GM23338 (cell line): ENCODE data around the gene LCOR. TPM values are rescaled to one million over a fixed set of nuclear protein-coding genes. Genes with fewer than 3 reads are reported as not detected.

Source experiments
- ATAC-seq: fragments of 200-7000 bp; cut with Tn5 transposase; 3 replicates; pipeline ENCODE4 v1.9.1; 2020
- DNase-seq: peaks from one replicate; pipeline ENCODE4 v3.0.0-alpha.2; 2015; ENCODE audit warnings: low spot score
- H2AFZ ChIP-seq: fragments of 200-600 bp; sonication (generic); 2 replicates; pipeline ENCODE4 v1.8.0; 2016; ENCODE audit warnings: antibody characterized with exemption, mild to moderate bottlenecking, moderate library complexity
- H3F3A ChIP-seq: fragments of 200-600 bp; sonication (generic); replicated peaks from 2 replicates; pipeline ENCODE4 v1.8.0; 2017; ENCODE audit warnings: antibody characterized with exemption, mixed run types, low read depth
- H3K27ac ChIP-seq: fragments of 200-600 bp; sonication (generic); 2 replicates; pipeline ENCODE4 v1.6.1; 2016; ENCODE audit warnings: low read depth
- H3K27me3 ChIP-seq: fragments of 200-600 bp; sonication (generic); 2 replicates; pipeline ENCODE4 v1.8.0; 2016; ENCODE audit warnings: mild to moderate bottlenecking, mixed run types, moderate library complexity; ENCODE audit not compliant: insufficient read depth
- H3K36me3 ChIP-seq: fragments of 200-600 bp; sonication (generic); 2 replicates; pipeline ENCODE4 v1.8.0; 2016; ENCODE audit warnings: mild to moderate bottlenecking; ENCODE audit not compliant: insufficient read depth
- H3K4me1 ChIP-seq: fragments of 200-600 bp; sonication (generic); 2 replicates; pipeline ENCODE4 v1.8.0; 2016; ENCODE audit warnings: mild to moderate bottlenecking, moderate library complexity; ENCODE audit not compliant: insufficient read depth
- H3K4me2 ChIP-seq: fragments of 200-600 bp; sonication (generic); 2 replicates; pipeline ENCODE4 v1.7.1; 2017; ENCODE audit warnings: mixed run types
- H3K4me3 ChIP-seq: fragments of 200-600 bp; sonication (generic); 2 replicates; pipeline ENCODE4 v1.6.1; 2016; ENCODE audit warnings: mixed run types
- H3K79me2 ChIP-seq: fragments of 200-600 bp; sonication (generic); replicated peaks from 2 replicates; pipeline ENCODE4 v1.8.0; 2017; ENCODE audit warnings: mild to moderate bottlenecking; ENCODE audit not compliant: insufficient read depth
- H3K9me2 ChIP-seq: fragments of 200-600 bp; sonication (generic); 2 replicates; pipeline ENCODE4 v1.8.0; 2017; ENCODE audit not compliant: insufficient read depth
- H4K20me1 ChIP-seq: fragments of 200-600 bp; sonication (generic); replicated peaks from 2 replicates; pipeline ENCODE4 v1.8.0; 2017; ENCODE audit warnings: mild to moderate bottlenecking; ENCODE audit not compliant: insufficient read depth
- H3K27ac Mint-ChIP-seq: 2 replicates; pipeline ENCODE4 v1.8.0; 2020; ENCODE audit warnings: inconsistent platforms, mild to moderate bottlenecking, moderate library complexity, mixed read lengths
- H3K27me3 Mint-ChIP-seq: 3 replicates; pipeline ENCODE4 v1.8.0; 2022; ENCODE audit warnings: low read depth, mild to moderate bottlenecking, moderate library complexity, mixed read lengths, inconsistent platforms; ENCODE audit not compliant: insufficient read depth, poor library complexity
- H3K36me3 Mint-ChIP-seq: 3 replicates; pipeline ENCODE4 v1.8.0; 2021; ENCODE audit warnings: low read depth, mild to moderate bottlenecking, inconsistent platforms, moderate library complexity, mixed read lengths
- H3K4me1 Mint-ChIP-seq: 3 replicates; pipeline ENCODE4 v1.8.0; 2020; ENCODE audit warnings: mild to moderate bottlenecking, inconsistent platforms, mixed read lengths
- H3K4me3 Mint-ChIP-seq: 3 replicates; pipeline ENCODE4 v1.8.0; 2021; ENCODE audit warnings: moderate library complexity, mild to moderate bottlenecking, inconsistent platforms, mixed read lengths
- H3K9me3 Mint-ChIP-seq: 3 replicates; pipeline ENCODE4 v1.8.0; 2020; ENCODE audit warnings: moderate library complexity, mild to moderate bottlenecking, inconsistent platforms, mixed read lengths
- CREB1 ChIP-seq: fragments of 250-450 bp; sonication (Bioruptor Pico); IDR thresholded peaks from 2 replicates; pipeline ENCODE4 v1.5.0; 2020; ENCODE audit warnings: low read depth, mild to moderate bottlenecking, moderate library complexity
- EZH2 ChIP-seq: fragments of 200-600 bp; sonication (generic); IDR thresholded peaks from one replicate; pipeline ENCODE4 v1.8.0; 2017; ENCODE audit warnings: antibody characterized with exemption, mild to moderate bottlenecking, low read depth; ENCODE audit not compliant: unreplicated experiment
- NANOG ChIP-seq: IDR thresholded peaks from 2 replicates; pipeline ENCODE4 v1.6.1; 2016; ENCODE audit warnings: antibody characterized with exemption, borderline replicate concordance
- POLR2AphosphoS5 ChIP-seq: IDR thresholded peaks from 2 replicates; pipeline ENCODE4 v1.6.1; 2016; ENCODE audit warnings: antibody characterized with exemption, low read depth
- STAT1 ChIP-seq: IDR thresholded peaks from one replicate; pipeline ENCODE4 v1.6.1; 2016; ENCODE audit warnings: antibody characterized with exemption; ENCODE audit not compliant: unreplicated experiment
- ZNF114 ChIP-seq: fragments of 250-450 bp; sonication (Bioruptor Pico); IDR thresholded peaks from 2 replicates; pipeline ENCODE4 v1.5.0; 2020; ENCODE audit warnings: mild to moderate bottlenecking, moderate library complexity
- ZNF331 ChIP-seq: fragments of 250-450 bp; sonication (Bioruptor Pico); IDR thresholded peaks from 2 replicates; pipeline ENCODE4 v1.5.0; 2020; ENCODE audit warnings: low read depth, mild to moderate bottlenecking, moderate library complexity
- polyA plus RNA-seq: library from polyadenylated mRNA; unstranded; fragments of >200 nt; fragmentation: Nextera tagmentation; extraction: Ambion mirVana; gene quantifications from 2 replicates; pipeline ENCODE4 v1.2.1, GENCODE V29; 2016
- total RNA-seq: library from RNA; depleted of rRNA; stranded (reverse); fragments of >200 nt; shearing (Covaris generic); gene quantifications from 2 replicates; pipeline ENCODE4 v1.2.3, GENCODE V29; 2014
- TF ChIP-seq, protein P1 (sequence below), 2 experiments: fragments of 200-600 bp in 1 of 2; sonication (generic) in 1 of 2; conservative IDR thresholded peaks; 2 replicates each; pipeline versions ENCODE4 v1.5.1 to v1.6.1; 2016 to 2017; ENCODE audit warnings: antibody characterized with exemption in 2 of 2, low read depth in 2 of 2, mild to moderate bottlenecking in 2 of 2, moderate library complexity in 1 of 2
- TF ChIP-seq, protein P2 (sequence below): fragments of 250-450 bp; sonication (Bioruptor Pico); IDR thresholded peaks from 2 replicates; pipeline ENCODE4 v1.5.0; 2020; ENCODE audit warnings: mild to moderate bottlenecking, moderate library complexity

Gene LCOR
- total and polyA plus RNA-seq, 2 experiments from 2014 or later = 6.9 to 14.9 TPM

DNA sequence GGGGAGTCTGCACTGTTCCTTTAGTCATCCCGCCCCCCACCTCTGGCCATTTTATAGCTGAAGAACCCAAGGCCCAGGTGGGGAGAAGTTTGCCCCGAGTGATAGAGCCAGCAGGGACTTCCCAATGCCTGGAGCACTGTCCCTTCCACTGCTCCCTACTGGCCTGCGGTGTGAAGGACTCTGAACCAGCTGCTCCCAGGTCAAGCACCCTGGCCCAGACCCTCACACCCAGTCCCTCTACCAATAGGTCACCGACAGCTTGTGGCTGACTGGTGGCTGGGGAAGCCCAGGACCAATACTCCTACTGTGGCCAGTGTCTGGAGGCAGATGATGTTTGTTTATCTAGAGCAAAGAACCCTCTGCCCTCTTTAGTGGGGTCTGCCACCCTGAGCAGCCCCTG lies 167.9 kb downstream of the LCOR start (continued):
- no peak for TF ChIP-seq CREB1 (CRISPR knock-in tag)

DNA sequence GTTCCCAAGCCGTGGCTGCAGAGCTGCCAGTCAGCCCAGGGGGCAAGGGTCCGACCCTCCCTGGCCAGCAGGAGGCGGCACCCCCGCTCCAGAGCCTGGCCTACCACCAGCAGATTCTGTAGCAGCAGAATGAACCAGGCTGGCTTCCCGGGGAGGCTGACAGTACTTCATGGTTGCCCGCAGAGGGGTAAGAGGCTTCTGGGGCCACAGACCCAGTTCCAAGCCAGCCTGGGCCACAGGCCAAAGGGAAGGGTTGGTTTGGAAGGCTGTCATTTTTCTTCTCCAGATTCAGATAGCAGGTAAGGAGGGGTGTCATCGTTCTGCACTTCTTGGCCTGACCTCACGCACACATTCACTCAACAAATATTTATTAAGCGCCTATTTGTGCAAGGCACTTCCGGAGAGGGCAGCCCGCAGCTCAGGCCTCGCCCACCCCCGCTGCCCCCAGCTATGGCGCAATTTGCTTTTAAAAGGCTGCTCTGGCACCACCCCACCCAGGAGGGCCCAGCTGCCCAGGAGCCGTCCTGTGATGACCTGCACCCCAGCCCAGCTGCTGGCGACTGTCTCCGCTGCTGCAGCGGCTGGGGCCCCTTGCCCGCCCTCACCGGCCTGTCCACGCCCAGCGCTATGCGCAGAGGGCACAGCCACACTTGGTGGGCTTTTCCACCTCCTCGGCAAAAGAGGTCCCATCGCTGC lies 168.5 kb downstream of the LCOR start:
- peaks cover 3% of the 10 kb centered on the region for H3K4me1 Mint-ChIP-seq
- H3K36me3 Mint-ChIP-seq = no peaks in the 10 kb centered on the region
- Histone ChIP-seq H3K4me3 (no peak overlapping the region), H3K27ac (no peak overlapping the region), H3K27me3 (no peaks in the 10 kb centered on the region), H3K36me3 (no peaks in the 10 kb centered on the region), H3K9me2 (no peaks in the 10 kb centered on the region), H3F3A (no peaks in the 10 kb centered on the region), H2AFZ (no peak overlapping the region), H3K4me2 (no peak overlapping the region), H4K20me1 (no peaks in the 10 kb centered on the region), H3K79me2 (no peaks in the 10 kb centered on the region), H3K4me1 (no peaks in the 10 kb centered on the region)
- no peak overlapping the region for H3K4me3 Mint-ChIP-seq
- peak; percentile 46 for DNase-seq
- H3K9me3 Mint-ChIP-seq = no peaks in the 10 kb centered on the region; the same call in 2 of the 3 replicates
- no peak overlapping the region for H3K27ac Mint-ChIP-seq
- ATAC-seq = peak; percentile 79
- H3K27me3 Mint-ChIP-seq = peaks cover 2% of the 10 kb centered on the region
- no peak for TF ChIP-seq ZNF114 (CRISPR knock-in tag)
- TF ChIP-seq, protein P1, sequence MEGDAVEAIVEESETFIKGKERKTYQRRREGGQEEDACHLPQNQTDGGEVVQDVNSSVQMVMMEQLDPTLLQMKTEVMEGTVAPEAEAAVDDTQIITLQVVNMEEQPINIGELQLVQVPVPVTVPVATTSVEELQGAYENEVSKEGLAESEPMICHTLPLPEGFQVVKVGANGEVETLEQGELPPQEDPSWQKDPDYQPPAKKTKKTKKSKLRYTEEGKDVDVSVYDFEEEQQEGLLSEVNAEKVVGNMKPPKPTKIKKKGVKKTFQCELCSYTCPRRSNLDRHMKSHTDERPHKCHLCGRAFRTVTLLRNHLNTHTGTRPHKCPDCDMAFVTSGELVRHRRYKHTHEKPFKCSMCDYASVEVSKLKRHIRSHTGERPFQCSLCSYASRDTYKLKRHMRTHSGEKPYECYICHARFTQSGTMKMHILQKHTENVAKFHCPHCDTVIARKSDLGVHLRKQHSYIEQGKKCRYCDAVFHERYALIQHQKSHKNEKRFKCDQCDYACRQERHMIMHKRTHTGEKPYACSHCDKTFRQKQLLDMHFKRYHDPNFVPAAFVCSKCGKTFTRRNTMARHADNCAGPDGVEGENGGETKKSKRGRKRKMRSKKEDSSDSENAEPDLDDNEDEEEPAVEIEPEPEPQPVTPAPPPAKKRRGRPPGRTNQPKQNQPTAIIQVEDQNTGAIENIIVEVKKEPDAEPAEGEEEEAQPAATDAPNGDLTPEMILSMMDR (conservative IDR thresholded peaks at IDR 0.05; ENCODE audit: low read depth in 2 of 2) = peak; percentile 54 to 70

DNA sequence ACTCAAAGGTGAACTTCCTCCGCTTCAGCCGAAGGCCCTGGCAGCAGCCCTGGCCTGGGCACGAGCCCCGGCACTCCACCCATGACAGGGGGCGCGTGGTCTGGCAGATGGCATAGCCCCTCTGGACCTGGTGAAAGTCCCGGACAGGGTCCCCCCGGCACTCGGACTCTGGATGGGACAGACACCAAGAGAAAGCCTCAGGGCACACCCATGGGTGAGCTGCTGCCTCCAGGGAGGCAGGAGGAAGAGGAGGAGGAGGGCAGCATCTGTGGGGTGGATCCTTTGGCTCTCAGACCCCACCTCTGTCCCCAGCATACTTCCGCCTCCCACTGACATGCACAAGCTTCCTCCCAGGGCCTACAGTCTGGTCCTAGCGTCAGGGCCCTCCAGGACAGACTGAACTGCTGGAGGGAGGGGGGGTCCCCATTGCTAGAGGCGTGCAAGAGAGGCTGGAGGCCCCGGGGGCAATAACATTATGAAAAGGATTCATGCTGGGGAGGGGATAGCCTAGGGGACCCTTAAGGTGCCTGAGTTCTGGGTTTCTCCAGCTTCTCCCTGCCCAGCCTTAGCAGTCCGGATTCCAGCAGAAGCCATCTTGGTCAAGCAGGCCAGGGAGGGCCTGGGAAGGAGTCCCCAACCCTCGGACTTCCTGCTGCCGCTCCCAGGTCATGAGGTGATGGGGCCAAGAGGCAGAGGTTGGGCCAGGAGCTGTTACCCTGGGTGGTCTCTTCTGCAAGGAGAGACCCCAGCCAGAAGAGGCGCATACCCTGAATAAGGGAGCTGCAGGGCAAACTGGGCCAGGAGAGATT lies 169.3 kb downstream of the LCOR start:
- no peak overlapping the region for H3K27ac Mint-ChIP-seq
- ATAC-seq = no peak
- TF ChIP-seq STAT1 (no peak), ZNF331 (no peak), POLR2AphosphoS5 (no peak), EZH2 (no peak), NANOG (no peak), CREB1 (CRISPR knock-in tag) (no peak)
- TF ChIP-seq, protein P2, sequence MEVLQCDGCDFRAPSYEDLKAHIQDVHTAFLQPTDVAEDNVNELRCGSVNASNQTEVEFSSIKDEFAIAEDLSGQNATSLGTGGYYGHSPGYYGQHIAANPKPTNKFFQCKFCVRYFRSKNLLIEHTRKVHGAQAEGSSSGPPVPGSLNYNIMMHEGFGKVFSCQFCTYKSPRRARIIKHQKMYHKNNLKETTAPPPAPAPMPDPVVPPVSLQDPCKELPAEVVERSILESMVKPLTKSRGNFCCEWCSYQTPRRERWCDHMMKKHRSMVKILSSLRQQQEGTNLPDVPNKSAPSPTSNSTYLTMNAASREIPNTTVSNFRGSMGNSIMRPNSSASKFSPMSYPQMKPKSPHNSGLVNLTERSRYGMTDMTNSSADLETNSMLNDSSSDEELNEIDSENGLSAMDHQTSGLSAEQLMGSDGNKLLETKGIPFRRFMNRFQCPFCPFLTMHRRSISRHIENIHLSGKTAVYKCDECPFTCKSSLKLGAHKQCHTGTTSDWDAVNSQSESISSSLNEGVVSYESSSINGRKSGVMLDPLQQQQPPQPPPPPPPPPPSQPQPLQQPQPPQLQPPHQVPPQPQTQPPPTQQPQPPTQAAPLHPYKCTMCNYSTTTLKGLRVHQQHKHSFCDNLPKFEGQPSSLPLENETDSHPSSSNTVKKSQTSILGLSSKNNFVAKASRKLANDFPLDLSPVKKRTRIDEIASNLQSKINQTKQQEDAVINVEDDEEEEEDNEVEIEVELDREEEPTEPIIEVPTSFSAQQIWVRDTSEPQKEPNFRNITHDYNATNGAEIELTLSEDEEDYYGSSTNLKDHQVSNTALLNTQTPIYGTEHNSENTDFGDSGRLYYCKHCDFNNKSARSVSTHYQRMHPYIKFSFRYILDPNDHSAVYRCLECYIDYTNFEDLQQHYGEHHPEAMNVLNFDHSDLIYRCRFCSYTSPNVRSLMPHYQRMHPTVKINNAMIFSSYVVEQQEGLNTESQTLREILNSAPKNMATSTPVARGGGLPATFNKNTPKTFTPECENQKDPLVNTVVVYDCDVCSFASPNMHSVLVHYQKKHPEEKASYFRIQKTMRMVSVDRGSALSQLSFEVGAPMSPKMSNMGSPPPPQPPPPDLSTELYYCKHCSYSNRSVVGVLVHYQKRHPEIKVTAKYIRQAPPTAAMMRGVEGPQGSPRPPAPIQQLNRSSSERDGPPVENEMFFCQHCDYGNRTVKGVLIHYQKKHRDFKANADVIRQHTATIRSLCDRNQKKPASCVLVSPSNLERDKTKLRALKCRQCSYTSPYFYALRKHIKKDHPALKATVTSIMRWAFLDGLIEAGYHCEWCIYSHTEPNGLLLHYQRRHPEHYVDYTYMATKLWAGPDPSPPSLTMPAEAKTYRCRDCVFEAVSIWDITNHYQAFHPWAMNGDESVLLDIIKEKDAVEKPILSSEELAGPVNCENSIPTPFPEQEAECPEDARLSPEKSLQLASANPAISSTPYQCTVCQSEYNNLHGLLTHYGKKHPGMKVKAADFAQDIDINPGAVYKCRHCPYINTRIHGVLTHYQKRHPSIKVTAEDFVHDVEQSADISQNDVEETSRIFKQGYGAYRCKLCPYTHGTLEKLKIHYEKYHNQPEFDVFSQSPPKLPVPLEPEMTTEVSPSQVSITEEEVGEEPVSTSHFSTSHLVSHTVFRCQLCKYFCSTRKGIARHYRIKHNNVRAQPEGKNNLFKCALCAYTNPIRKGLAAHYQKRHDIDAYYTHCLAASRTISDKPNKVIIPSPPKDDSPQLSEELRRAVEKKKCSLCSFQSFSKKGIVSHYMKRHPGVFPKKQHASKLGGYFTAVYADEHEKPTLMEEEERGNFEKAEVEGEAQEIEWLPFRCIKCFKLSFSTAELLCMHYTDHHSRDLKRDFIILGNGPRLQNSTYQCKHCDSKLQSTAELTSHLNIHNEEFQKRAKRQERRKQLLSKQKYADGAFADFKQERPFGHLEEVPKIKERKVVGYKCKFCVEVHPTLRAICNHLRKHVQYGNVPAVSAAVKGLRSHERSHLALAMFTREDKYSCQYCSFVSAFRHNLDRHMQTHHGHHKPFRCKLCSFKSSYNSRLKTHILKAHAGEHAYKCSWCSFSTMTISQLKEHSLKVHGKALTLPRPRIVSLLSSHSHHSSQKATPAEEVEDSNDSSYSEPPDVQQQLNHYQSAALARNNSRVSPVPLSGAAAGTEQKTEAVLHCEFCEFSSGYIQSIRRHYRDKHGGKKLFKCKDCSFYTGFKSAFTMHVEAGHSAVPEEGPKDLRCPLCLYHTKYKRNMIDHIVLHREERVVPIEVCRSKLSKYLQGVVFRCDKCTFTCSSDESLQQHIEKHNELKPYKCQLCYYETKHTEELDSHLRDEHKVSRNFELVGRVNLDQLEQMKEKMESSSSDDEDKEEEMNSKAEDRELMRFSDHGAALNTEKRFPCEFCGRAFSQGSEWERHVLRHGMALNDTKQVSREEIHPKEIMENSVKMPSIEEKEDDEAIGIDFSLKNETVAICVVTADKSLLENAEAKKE = no peak

More for the DNA sequence above, 169.3 kb downstream of the LCOR start:
- H3K79me2 ChIP-seq = no peaks in the 10 kb centered on the region
- peaks cover under 1% of the 10 kb centered on the region; the same call in 1 of the 3 replicates for H3K36me3 Mint-ChIP-seq
- H2AFZ ChIP-seq = no peak overlapping the region
- H3K27me3 Mint-ChIP-seq = peaks cover 2% of the 10 kb centered on the region
- no peak for DNase-seq
- H3K4me2 ChIP-seq = no peak overlapping the region
- no peak overlapping the region for H3K4me3 ChIP-seq
- no peak overlapping the region for H3K27ac ChIP-seq
- no peaks in the 10 kb centered on the region for H3K27me3 ChIP-seq
- H3K9me2 ChIP-seq = no peaks in the 10 kb centered on the region
- H3K4me1 ChIP-seq = no peaks in the 10 kb centered on the region; the same call in 1 of the 2 replicates
- no peaks in the 10 kb centered on the region for H4K20me1 ChIP-seq
- no peaks in the 10 kb centered on the region for H3K36me3 ChIP-seq
- H3K4me3 Mint-ChIP-seq = no peak overlapping the region
- H3F3A ChIP-seq = no peaks in the 10 kb centered on the region
- peaks cover 7% of the 10 kb centered on the region for H3K4me1 Mint-ChIP-seq
- peaks cover under 1% of the 10 kb centered on the region; the same call in 2 of the 3 replicates for H3K9me3 Mint-ChIP-seq
